HG02678 (cell line): Measurements from ENCODE around the gene RSPO4.

Experiments used
- ATAC-seq: cut with Tn5 transposase; IDR thresholded peaks from one replicate; pipeline ENCODE4 v1.9.1; 2021; ENCODE audit warnings: mild to moderate bottlenecking, moderate library complexity; ENCODE audit not compliant: unreplicated experiment

Gene RSPO4

GRCh38 chr20:971346-971745 is 30.8 kb downstream of the RSPO4 start:
- no peak for ATAC-seq

GRCh38 chr20:969868-970267 is 32.2 kb downstream of the RSPO4 start:
- no peak for ATAC-seq

GRCh38 chr20:967796-968742 is 34.0 kb downstream of the RSPO4 start:
- ATAC-seq = no peak

- ATAC-seq = no peak
Observed at GRCh38 chr20:965956-966355, 36.2 kb downstream of the RSPO4 start.

GRCh38 chr20:963795-964194 is 38.3 kb downstream of the RSPO4 start:
- no peak for ATAC-seq

- ATAC-seq = no peak
Observed at GRCh38 chr20:962683-963082, 39.4 kb downstream of the RSPO4 start.

GRCh38 chr20:962223-962622 is 39.9 kb downstream of the RSPO4 start:
- ATAC-seq = no peak

- ATAC-seq = no peak
Observed at GRCh38 chr20:961768-962167, 40.3 kb downstream of the RSPO4 start.

- no peak for ATAC-seq
Observed at GRCh38 chr20:959996-960615, 42.0 kb downstream of the RSPO4 start.

- ATAC-seq = no peak
Observed at GRCh38 chr20:958936-959815, 42.9 kb downstream of the RSPO4 start.

- no peak for ATAC-seq
Observed at GRCh38 chr20:957544-957943, 44.6 kb downstream of the RSPO4 start.

GRCh38 chr20:956330-956951 is 45.7 kb downstream of the RSPO4 start:
- ATAC-seq = no peak

- ATAC-seq = no peak
Observed at GRCh38 chr20:955656-956055, 46.5 kb downstream of the RSPO4 start.

GRCh38 chr20:955111-955510 is 47.0 kb downstream of the RSPO4 start:
- no peak for ATAC-seq

- no peak for ATAC-seq
Observed at GRCh38 chr20:953742-954141, 48.4 kb downstream of the RSPO4 start.

- no peak for ATAC-seq
Observed at GRCh38 chr20:952196-952795, 49.8 kb downstream of the RSPO4 start.

- ATAC-seq = no peak
Observed at GRCh38 chr20:951384-952169, 50.5 kb downstream of the RSPO4 start.

- no peak for ATAC-seq
Observed at GRCh38 chr20:949717-950116, 52.4 kb downstream of the RSPO4 start.

GRCh38 chr20:946826-947225 is 55.3 kb downstream of the RSPO4 start:
- ATAC-seq = no peak

- ATAC-seq = no peak
Observed at GRCh38 chr20:945841-946240, 56.3 kb downstream of the RSPO4 start.
